ENCODE measurements around the gene SPSB2.

SPSB2 gene

DNA sequence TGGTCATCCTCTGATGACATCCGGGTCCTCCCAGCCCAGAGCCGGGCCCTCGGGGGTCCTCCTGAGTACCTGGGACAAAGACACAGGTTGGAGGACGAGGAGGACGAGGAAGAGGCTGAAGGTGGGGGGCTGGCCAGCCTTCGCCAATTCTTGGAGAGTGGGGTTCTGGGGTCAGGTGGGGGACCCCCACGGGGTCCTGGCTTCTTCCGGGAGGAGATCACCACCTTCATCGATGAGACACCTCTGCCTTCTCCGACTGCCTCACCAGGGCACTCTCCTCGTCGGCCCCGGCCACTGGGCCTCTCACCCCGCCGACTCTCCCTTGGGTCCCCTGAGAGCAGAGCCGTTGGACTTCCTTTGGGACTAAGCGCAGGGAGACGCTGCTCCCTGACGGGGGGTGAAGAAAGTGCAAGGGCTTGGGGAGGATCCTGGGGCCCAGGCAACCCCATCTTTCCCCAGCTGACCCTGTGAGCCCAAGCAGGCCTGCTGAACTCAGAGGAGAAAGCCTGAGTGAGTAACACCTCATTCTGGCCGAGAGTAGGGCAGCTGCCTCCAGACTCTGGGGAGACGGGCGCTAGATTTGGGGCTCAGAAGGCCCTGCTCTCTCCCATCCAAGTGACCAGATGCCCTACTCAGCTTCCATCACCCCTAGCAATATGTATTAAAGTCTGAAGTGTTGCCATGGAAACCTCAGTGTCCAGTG is 46.2 kb downstream of the SPSB2 start:
- H3K4me1 ChIP-seq (ENCODE audit: control extremely low read depth in 1 of 4, control insufficient read depth in 4 of 4, insufficient read depth in 4 of 4, low read length in 3 of 4), result peaks cover 0 to 35% (median 29%) of the 10 kb centered on the region in 4 experiments

DNA sequence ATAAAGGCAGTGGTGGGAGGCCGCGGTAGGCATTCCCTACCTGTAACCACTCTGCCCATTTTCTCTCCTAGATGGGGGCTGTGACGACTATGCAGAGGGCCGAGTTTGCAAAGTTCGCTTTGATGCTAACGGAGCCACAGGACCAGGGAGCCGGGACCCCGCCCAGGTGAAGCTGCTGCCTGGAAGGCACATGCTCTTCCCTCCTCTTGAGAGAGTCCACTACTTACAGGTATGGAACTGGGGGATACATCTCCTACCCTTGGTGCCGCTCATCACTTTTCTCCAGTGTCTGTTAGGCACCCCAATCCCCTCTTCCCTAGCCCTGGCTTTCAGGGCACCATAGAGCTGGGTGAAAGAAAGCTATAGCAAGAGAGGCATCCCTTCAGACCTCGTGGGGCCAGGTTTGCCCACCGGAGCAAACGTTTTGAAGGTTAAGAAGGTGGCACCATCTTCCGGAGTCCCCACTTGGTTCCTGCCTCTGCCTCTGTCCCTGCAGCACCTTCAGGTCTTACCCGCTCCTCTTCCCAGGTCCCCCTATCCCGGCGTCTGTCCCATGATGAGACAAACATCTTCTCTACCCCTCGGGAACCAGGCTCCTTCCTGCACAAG is 46.9 kb downstream of the SPSB2 start:
- DNase-seq, result no peak
- Histone ChIP-seq H3K36me3 (ENCODE audit: control insufficient read depth in 4 of 4, insufficient read depth in 4 of 4, low read length in 3 of 4) (peaks cover 0 to 7% (median 0%) of the 10 kb centered on the region in 4 experiments), H3K4me1 (ENCODE audit: control extremely low read depth in 1 of 4, control insufficient read depth in 4 of 4, insufficient read depth in 4 of 4, low read length in 3 of 4) (peaks cover 0 to 37% (median 32%) of the 10 kb centered on the region in 4 experiments), H3K9me3 (ENCODE audit: control extremely low read depth in 1 of 5, control insufficient read depth in 4 of 5, insufficient read depth in 2 of 5, low read depth in 1 of 5, low read length in 4 of 5) (no peaks in the 10 kb centered on the region), H3K4me3 (ENCODE audit: control insufficient read depth in 1 of 7, extremely low read depth in 1 of 7, insufficient read depth in 4 of 7, low read depth in 2 of 7, low read length in 6 of 7) (no peak overlapping the region), H3K27me3 (replicated peaks in 2 of 5; ENCODE audit: control insufficient read depth in 4 of 5, insufficient read depth in 5 of 5, low read length in 4 of 5) (peaks cover 0 to 7% (median 0%) of the 10 kb centered on the region in 5 experiments), H3K27ac (ENCODE audit: insufficient read depth in 1 of 2, low read depth in 1 of 2, low read length in 2 of 2, poor library complexity in 1 of 2, severe bottlenecking in 2 of 2) (no peak overlapping the region)
- WGBS (ENCODE audit: insufficient coverage), result 96% methylated on average over 15 of the region's 17 CpGs
- CTCF ChIA-PET, result interaction anchor here (0.7 to 13.0 kb wide), 22 partner anchors 8 to 272 kb away, joined by 3 to 97 read pairs (median 8); partner anchors contain the start of genes CD4, CDCA3, COPS7A and GNB3
- POLR2A ChIA-PET, result interaction anchor here (1.8 kb wide), 1 partner anchor 74 kb away, joined by 6 read pairs; the partner anchor contains the start of gene MLF2

More for the DNA sequence above, 46.2 kb downstream of the SPSB2 start:
- peaks cover 0 to 14% (median 0%) of the 10 kb centered on the region in 4 experiments for H3K36me3 ChIP-seq (ENCODE audit: control insufficient read depth in 4 of 4, insufficient read depth in 4 of 4, low read length in 3 of 4)
- DNase-seq, result no peak
- H3K9me3 ChIP-seq (ENCODE audit: control extremely low read depth in 1 of 5, control insufficient read depth in 4 of 5, insufficient read depth in 2 of 5, low read depth in 1 of 5, low read length in 4 of 5), result no peaks in the 10 kb centered on the region
- peak overlapping the region in 1 of 7 experiments; percentile 23 for H3K4me3 ChIP-seq (ENCODE audit: control insufficient read depth in 1 of 7, extremely low read depth in 1 of 7, insufficient read depth in 4 of 7, low read depth in 2 of 7, low read length in 6 of 7)
- WGBS (ENCODE audit: insufficient coverage), result 88% methylated on average over 13 of the region's 22 CpGs
- POLR2A ChIA-PET, result interaction anchor here (1.8 kb wide), 1 partner anchor 75 kb away, joined by 6 read pairs; the partner anchor contains the start of gene MLF2
- peaks cover 0 to 7% (median 0%) of the 10 kb centered on the region in 5 experiments for H3K27me3 ChIP-seq (replicated peaks in 2 of 5; ENCODE audit: control insufficient read depth in 4 of 5, insufficient read depth in 5 of 5, low read length in 4 of 5)
- CTCF ChIA-PET, result interaction anchor here (0.6 to 13.0 kb wide), 16 partner anchors 7 to 273 kb away, joined by 3 to 97 read pairs (median 10); partner anchors contain the start of genes CD4, CDCA3, COPS7A and GNB3
- H3K27ac ChIP-seq (ENCODE audit: insufficient read depth in 1 of 2, low read depth in 1 of 2, low read length in 2 of 2, poor library complexity in 1 of 2, severe bottlenecking in 2 of 2), result no peak overlapping the region

DNA sequence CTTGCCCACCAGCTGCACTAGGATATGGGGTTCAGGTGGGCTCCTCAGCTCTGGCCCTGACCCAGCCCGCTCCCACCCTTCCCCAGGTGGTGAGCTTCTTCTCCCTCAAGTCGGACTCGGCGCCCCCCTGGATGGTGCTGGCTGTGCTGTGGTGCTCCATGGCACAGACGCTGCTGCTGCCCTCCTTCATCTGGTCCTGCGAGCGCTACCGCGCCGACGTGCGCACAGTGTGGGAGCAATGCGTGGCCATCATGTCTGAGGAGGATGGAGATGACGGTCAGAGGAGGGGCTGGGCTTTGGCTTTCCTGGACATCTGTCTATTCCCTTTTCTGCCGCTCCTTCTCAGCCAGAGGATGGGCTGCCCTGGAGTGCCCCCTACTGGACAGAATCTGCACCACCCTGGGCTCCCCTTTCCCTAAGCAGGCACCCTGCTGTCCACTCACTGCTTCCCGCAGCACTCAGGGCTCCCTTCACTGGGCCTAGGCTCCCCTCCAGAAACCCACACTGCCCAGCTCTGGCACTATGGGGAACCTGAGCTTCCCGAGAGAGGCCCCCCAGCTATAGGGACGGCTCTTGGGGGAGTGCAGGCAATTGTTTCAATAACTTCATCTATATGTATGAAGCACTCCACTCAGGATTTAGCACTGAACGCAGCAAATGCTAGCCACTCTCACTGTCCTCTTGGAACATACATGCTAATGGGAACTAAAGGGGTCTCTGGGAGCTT is 47.5 kb downstream of the SPSB2 start:
- H3K36me3 ChIP-seq (ENCODE audit: control insufficient read depth in 4 of 4, insufficient read depth in 4 of 4, low read length in 3 of 4), result peaks cover 0 to 2% (median 0%) of the 10 kb centered on the region in 4 experiments
- H3K4me3 ChIP-seq (ENCODE audit: control insufficient read depth in 1 of 7, extremely low read depth in 1 of 7, insufficient read depth in 4 of 7, low read depth in 2 of 7, low read length in 6 of 7), result peak overlapping the region in 1 of 7 experiments; percentile 32
- 19% methylated on average over 16 of the region's 19 CpGs for WGBS (ENCODE audit: insufficient coverage)
- peaks cover 0 to 44% (median 39%) of the 10 kb centered on the region in 4 experiments for H3K4me1 ChIP-seq (ENCODE audit: control extremely low read depth in 1 of 4, control insufficient read depth in 4 of 4, insufficient read depth in 4 of 4, low read length in 3 of 4)
- H3K27ac ChIP-seq (ENCODE audit: insufficient read depth in 1 of 2, low read depth in 1 of 2, low read length in 2 of 2, poor library complexity in 1 of 2, severe bottlenecking in 2 of 2), result no peak overlapping the region
- peaks cover 0 to 7% (median 0%) of the 10 kb centered on the region in 5 experiments for H3K27me3 ChIP-seq (replicated peaks in 2 of 5; ENCODE audit: control insufficient read depth in 4 of 5, insufficient read depth in 5 of 5, low read length in 4 of 5)
- ChIA-PET CTCF (interaction anchor here (0.7 to 13.0 kb wide), 31 partner anchors 9 to 271 kb away, joined by 3 to 97 read pairs (median 5); partner anchors contain the start of genes CD4, CDCA3, COPS7A and GNB3), POLR2A (interaction anchor here (1.8 kb wide), 1 partner anchor 73 kb away, joined by 6 read pairs; the partner anchor contains the start of gene MLF2)
- H3K9me3 ChIP-seq (ENCODE audit: control extremely low read depth in 1 of 5, control insufficient read depth in 4 of 5, insufficient read depth in 2 of 5, low read depth in 1 of 5, low read length in 4 of 5), result no peaks in the 10 kb centered on the region
- DNase-seq, result peak; percentile 66 to 80 (median 73)

DNA sequence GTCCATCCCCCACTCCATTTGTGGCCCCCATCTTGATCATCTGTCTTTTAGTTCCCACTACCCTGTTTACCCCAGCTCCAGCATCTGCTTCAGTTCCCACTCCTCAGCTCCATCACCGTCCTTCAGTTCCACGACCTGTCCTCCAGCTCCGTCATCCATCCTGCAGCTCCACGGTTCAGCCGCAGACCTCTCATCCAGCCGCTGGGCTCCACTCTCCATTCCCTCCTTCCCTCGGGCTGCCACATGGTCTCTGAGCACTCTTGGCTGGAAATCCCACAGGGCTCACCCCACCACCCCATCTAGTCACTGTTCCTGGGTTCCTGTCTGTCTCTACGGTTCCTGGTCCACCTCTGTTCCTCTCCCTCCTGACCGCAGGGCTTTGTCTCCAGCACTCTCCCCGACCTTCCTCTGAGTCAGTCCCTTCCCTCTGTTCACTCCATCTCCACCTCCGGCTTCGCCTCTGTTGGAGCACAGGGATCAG is 48.2 kb downstream of the SPSB2 start:
- DNase-seq, result no peak
- Histone ChIP-seq H3K4me3 (ENCODE audit: control insufficient read depth in 1 of 7, extremely low read depth in 1 of 7, insufficient read depth in 4 of 7, low read depth in 2 of 7, low read length in 6 of 7) (no peak overlapping the region), H3K9me3 (ENCODE audit: control extremely low read depth in 1 of 5, control insufficient read depth in 4 of 5, insufficient read depth in 2 of 5, low read depth in 1 of 5, low read length in 4 of 5) (no peaks in the 10 kb centered on the region), H3K4me1 (ENCODE audit: control extremely low read depth in 1 of 4, control insufficient read depth in 4 of 4, insufficient read depth in 4 of 4, low read length in 3 of 4) (peaks cover 0 to 45% (median 41%) of the 10 kb centered on the region in 4 experiments), H3K36me3 (ENCODE audit: control insufficient read depth in 4 of 4, insufficient read depth in 4 of 4, low read length in 3 of 4) (no peaks in the 10 kb centered on the region), H3K27ac (ENCODE audit: insufficient read depth in 1 of 2, low read depth in 1 of 2, low read length in 2 of 2, poor library complexity in 1 of 2, severe bottlenecking in 2 of 2) (no peak overlapping the region), H3K27me3 (replicated peaks in 2 of 5; ENCODE audit: control insufficient read depth in 4 of 5, insufficient read depth in 5 of 5, low read length in 4 of 5) (peaks cover 0 to 5% (median 0%) of the 10 kb centered on the region in 5 experiments)
- 73% methylated on average over 11 of the region's 12 CpGs for WGBS (ENCODE audit: insufficient coverage)
- ChIA-PET CTCF (interaction anchor here (0.9 to 13.0 kb wide), 25 partner anchors 9 to 204 kb away, joined by 3 to 97 read pairs (median 7); partner anchors contain the start of genes CD4, CDCA3, LAG3 and MLF2), POLR2A (interaction anchor here (1.8 kb wide), 1 partner anchor 73 kb away, joined by 6 read pairs; the partner anchor contains the start of gene MLF2)

DNA sequence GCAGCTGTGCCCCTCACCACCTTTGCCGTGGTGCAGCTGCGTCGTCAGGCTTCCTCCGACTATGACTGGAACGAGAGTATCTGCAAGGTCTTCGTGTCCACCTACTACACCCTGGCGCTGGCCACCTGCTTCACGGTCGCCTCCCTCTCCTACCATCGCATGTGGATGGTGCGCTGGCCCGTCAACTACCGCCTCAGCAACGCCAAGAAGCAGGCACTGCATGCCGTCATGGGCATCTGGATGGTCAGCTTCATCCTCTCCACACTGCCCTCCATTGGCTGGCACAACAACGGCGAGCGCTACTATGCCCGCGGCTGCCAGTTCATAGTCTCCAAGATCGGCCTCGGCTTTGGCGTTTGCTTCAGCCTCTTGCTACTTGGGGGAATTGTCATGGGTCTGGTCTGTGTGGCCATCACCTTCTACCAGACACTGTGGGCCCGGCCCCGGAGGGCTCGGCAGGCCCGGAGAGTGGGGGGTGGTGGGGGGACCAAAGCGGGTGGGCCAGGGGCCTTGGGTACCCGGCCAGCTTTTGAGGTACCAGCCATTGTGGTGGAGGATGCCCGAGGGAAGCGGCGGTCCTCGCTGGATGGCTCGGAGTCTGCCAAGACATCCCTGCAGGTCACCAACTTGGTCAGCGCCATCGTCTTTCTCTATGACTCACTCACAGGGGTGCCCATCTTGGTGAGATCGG is 48.9 kb downstream of the SPSB2 start:
- ChIA-PET POLR2A (no interaction called here), CTCF (interaction anchor here (1.0 to 13.0 kb wide), 26 partner anchors 10 to 245 kb away, joined by 3 to 97 read pairs (median 7); partner anchors contain the start of genes CD4, CDCA3, LAG3 and MLF2)
- Histone ChIP-seq H3K4me3 (ENCODE audit: control insufficient read depth in 1 of 7, extremely low read depth in 1 of 7, insufficient read depth in 4 of 7, low read depth in 2 of 7, low read length in 6 of 7) (no peak overlapping the region), H3K27me3 (replicated peaks in 2 of 5; ENCODE audit: control insufficient read depth in 4 of 5, insufficient read depth in 5 of 5, low read length in 4 of 5) (peaks cover 0 to under 1% (median 0%) of the 10 kb centered on the region in 5 experiments), H3K36me3 (ENCODE audit: control insufficient read depth in 4 of 4, insufficient read depth in 4 of 4, low read length in 3 of 4) (no peaks in the 10 kb centered on the region), H3K4me1 (ENCODE audit: control extremely low read depth in 1 of 4, control insufficient read depth in 4 of 4, insufficient read depth in 4 of 4, low read length in 3 of 4) (peaks cover 0 to 38% (median 36%) of the 10 kb centered on the region in 4 experiments), H3K27ac (ENCODE audit: insufficient read depth in 1 of 2, low read depth in 1 of 2, low read length in 2 of 2, poor library complexity in 1 of 2, severe bottlenecking in 2 of 2) (no peak overlapping the region), H3K9me3 (ENCODE audit: control extremely low read depth in 1 of 5, control insufficient read depth in 4 of 5, insufficient read depth in 2 of 5, low read depth in 1 of 5, low read length in 4 of 5) (no peaks in the 10 kb centered on the region)
- no peak for DNase-seq
- WGBS (ENCODE audit: insufficient coverage), result 97% methylated on average over 29 of the region's 37 CpGs

Measured in common myeloid progenitor, CD34-positive (primary cell).